Cerebellar cortex (tissue), 1 donor: Measurements from ENCODE around the gene EFCAB3.
A peak's percentile ranks its signal among the peaks of the same experiment; 100 is the strongest.
"Not testable (repeated sequence)": the region's sequence is repeated elsewhere in the genome, so short reads cannot be mapped to it uniquely, and the experiment has no call there.

Experiments used
- DNase-seq: peaks from one replicate; pipeline ENCODE4 v3.0.0-alpha.2; 2015; ENCODE audit warnings: low spot score

Gene EFCAB3

GRCh38 chr17:62380253-62380652 lies at the start of gene EFCAB3:
TSS of gene EFCAB3 (plus strand) at chr17:62380553. CDS start at chr17:62382980, 2,427 bp downstream.
- no peak for DNase-seq

DNA sequence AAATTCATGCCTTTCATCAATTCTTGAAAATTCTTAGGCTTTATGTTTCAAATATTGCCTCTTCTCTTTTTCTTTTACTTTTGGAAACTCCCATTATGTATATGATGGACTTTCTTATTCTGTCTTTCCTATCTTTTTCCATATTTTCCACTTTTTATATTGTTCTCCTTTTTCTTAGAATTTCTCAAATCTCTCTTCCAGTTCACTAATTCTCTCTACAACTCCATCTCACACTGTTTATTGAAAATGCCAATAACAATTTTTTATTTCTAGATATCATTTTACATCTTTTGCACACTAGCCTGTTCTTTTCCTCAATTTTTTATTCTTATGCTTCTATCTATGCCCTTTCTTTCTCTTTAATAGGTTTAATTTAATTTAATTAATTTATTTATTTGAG lies 43.8 kb upstream of the EFCAB3 start:
- DNase-seq: no peak

GRCh38 chr17:62343764-62344270 lies 36.5 kb upstream of the EFCAB3 start:
- DNase-seq: no peak

GRCh38 chr17:62351176-62351575 lies 29.2 kb upstream of the EFCAB3 start:
- DNase-seq: no peak

DNA sequence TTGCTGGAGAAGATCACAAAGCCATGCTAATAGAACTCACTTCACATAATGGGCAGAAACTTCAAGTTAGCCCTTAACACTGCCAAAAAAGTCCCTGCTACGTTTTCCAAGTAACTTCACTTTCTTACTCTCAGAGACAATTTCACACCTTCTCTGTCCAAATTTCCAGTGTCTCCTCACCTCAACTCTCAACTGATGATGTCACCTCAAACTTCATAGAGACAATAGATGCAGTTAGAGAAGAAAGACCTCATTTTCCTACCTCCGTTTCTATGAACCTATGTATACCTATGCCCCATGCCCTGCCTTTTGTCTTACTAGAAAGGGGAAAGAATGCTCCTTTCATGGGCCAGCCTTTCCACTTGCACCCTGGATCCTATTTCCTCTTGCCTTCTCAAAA lies 14.2 kb upstream of the EFCAB3 start:
- no peak for DNase-seq

DNA sequence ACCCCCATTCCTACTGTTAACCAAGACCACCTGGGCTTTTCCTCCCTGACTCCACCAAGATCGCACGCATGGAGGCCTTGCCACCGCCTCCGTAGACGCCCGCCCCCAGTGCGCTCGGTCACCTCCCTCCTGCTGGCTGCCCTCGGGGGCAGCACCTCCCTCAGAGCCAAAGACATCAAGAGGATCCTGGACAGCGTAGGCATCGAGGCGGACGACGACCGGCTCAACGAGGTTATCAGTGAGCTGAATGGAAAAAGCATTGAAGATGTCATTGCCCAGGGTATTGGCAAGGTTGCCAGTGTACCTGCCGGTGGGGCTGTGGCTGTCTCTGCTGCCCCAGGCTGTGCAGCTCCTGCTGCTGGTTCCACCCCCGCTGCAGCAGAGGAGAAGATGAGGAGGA lies 1.2 kb downstream of the EFCAB3 start:
- DNase-seq: no peak

DNA sequence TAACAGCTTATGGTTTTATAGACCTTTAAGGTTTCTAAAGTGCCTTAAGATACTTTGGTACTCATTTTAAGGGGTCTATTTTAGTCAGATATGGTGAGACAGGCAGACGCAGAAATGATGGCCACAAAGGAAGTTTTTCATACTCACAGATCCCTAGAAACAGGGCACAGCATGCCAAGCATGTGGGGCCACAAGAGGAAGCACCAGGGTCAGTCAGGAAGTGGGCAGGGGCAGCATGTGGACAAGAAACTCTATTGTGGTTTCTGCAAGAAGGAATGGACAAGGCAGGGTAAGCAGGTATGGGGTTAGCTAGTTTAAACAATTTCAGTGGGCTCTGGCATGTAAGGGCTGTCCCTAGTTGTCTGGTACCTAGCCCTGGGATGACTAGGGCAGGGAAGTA lies 8.5 kb downstream of the EFCAB3 start:
- DNase-seq: no peak

GRCh38 chr17:62392908-62393307 lies 12.6 kb downstream of the EFCAB3 start:
- no peak for DNase-seq

- no peak for DNase-seq
Observed at GRCh38 chr17:62398891-62399290, 18.5 kb downstream of the EFCAB3 start.

DNA sequence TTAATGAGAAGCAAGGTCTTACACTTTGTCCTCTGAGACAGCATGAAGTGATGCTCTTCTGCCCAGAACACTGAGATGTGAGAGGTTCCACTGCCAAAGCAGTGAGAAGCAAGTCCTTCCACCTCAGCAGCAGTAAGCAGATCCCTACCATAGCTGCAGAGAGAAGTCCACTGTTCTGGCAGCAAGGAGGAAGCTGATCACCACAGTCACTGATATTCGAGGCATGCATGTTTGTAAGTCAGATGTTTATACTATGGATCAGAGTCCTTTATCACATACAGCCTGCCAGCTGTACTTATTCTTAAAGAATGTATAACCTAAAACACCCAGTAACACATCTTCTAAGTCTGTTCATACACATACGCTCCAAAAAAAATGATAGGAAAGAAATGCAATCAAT lies 25.1 kb downstream of the EFCAB3 start:
- no peak for DNase-seq

DNA sequence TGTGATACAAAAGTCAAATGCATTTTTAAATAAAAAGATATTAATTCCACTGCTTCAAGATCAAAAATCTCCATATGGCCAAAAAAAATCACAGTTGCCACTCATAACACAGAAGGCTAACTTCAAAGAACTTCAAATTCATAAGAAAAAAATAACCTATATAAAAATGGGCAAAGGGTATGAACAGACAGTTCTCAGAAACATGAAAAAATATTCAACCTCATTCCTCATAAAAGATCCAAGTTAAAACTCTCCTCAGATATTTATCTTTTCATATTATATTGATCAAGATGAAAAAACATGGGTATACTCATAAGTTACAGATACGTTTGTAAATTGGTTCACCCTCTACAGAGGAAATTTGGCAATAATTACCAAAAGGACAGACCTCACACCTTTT lies 32.7 kb downstream of the EFCAB3 start:
- DNase-seq: not testable (repeated sequence)

DNA sequence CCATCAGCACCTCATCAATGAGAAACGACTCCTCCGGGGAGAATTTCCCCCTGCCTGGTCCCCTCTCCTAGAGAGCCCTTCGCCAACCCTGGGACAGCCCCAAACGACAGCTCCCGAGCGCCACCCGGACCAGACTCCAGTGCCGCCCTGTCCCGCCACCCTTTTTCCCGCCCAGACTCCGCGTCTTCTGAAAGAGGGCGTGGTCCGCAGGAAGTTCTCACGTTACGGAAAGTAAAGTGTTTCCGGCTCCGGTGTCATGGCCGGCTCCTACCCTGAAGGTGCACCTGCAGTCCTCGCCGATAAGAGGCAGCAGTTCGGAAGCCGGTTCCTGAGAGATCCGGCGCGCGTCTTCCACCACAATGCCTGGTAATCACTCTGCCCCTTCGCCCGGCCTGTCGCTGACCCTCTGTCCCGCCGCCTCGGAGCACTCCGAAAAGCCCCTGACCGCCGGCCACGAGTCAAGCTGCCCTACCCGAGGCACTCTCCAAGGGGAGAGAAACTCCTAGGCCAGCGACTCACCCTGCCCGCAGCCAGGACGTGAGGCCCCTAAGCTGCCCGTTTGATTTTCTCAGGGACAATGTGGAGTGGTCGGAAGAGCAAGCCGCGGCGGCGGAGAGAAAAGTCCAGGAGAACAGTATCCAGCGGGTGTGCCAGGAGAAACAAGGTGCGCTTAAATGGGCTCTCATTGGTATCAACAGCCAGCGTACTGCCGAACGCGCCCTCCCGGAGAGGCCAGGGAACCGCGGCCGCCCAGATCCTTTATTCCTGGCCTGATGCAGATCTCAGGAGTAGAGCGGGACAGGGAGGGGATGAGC lies 43.5 kb downstream of the EFCAB3 start, which contains the start of gene METTL2A:
Gene METTL2A (plus strand): TSS at position 251 of the 815 bp plus-strand sequence. CDS start 6 bp downstream, at position 257.
- DNase-seq: peak; percentile 92

GRCh38 chr17:62426214-62426613 lies 45.9 kb downstream of the EFCAB3 start:
- not testable (repeated sequence) for DNase-seq

GRCh38 chr17:62435251-62435650 lies 54.9 kb downstream of the EFCAB3 start:
- DNase-seq: not testable (repeated sequence)

- not testable (repeated sequence) for DNase-seq
Observed at GRCh38 chr17:62441181-62441580, 60.8 kb downstream of the EFCAB3 start.

GRCh38 chr17:62444063-62444462 lies 63.7 kb downstream of the EFCAB3 start:
- DNase-seq: no peak

- DNase-seq: not testable (repeated sequence)
Observed at GRCh38 chr17:62445791-62446190, 65.4 kb downstream of the EFCAB3 start.

- DNase-seq: not testable (repeated sequence)
Observed at GRCh38 chr17:62452195-62452594, 71.8 kb downstream of the EFCAB3 start.

GRCh38 chr17:62453041-62453440 lies 72.7 kb downstream of the EFCAB3 start:
- not testable (repeated sequence) for DNase-seq

GRCh38 chr17:62453656-62454055 lies 73.3 kb downstream of the EFCAB3 start:
- not testable (repeated sequence) for DNase-seq

DNA sequence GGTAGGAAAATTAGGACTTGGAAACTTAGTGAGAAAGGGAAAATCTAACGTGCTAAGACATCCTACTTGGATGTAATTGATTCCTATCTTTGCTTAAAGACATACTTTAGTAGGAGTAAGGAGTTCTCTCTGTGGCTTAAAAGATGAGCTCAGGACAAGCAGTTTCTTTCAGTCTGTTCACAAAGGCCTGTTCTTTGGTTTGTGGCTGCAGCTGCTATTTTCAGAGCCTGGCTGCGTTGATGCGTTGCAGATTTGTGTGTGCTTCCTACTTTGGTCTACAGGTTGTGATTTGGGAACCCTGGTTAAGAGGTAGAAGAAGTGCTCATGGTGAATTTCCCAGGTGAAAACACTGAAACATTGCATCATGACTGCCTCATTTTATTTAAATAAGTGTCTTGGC lies 73.8 kb downstream of the EFCAB3 start:
- DNase-seq: not testable (repeated sequence)

- DNase-seq: no peak
Observed at GRCh38 chr17:62456016-62456415, 75.7 kb downstream of the EFCAB3 start.

GRCh38 chr17:62458483-62458882 lies 78.1 kb downstream of the EFCAB3 start:
- DNase-seq: not testable (repeated sequence)
